Measurements from ENCODE around the gene PDE3A. TPM values are rescaled to one million over a fixed set of nuclear protein-coding genes. Genes with fewer than 3 reads are reported as not detected.
"Not testable (repeated sequence)": the region's sequence is repeated elsewhere in the genome, so short reads cannot be mapped to it uniquely, and the experiment has no call there.

The PDE3A gene
- total RNA-seq, 1 donor from 2014 or later, result 0.29 TPM

DNA sequence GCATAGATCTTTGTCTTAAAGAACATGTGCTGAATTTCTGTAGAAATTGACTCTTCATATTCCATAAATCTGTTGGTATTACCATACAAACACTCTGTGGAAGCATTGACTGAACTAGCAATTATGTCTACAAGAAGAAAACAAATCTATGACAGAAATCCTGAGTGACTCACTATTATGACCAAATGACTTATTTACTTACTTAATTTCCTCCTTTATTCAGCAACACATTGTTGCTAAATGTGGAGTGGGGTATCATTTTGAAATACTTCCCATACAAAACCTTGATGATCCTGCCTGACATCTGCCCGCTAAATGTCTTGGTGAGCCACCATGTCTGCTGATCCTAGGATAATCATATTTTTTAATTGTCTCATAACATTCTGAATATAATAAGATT is 227.7 kb downstream of the PDE3A start:
- DNase-seq (ENCODE audit: low read depth), result no peak

DNA sequence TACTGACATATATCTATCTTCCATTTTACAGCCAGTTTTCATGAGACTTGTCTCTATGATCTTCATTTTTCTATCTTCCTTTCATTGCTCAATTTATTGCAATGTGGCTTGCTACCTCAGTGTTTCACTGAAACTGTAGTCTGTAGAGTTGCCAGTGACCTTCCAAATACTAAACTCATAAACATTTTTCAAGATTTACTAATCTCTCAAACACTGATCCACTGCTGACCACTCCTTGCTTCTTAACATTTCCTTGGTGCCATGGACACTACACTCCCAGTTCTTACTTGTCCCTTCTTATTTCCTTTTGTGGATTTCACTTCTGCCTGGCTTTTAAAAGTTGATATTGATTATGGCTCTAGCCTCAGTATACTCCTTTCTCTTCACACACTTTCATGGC is 231.4 kb downstream of the PDE3A start:
- no peak for DNase-seq (ENCODE audit: low read depth)

DNA sequence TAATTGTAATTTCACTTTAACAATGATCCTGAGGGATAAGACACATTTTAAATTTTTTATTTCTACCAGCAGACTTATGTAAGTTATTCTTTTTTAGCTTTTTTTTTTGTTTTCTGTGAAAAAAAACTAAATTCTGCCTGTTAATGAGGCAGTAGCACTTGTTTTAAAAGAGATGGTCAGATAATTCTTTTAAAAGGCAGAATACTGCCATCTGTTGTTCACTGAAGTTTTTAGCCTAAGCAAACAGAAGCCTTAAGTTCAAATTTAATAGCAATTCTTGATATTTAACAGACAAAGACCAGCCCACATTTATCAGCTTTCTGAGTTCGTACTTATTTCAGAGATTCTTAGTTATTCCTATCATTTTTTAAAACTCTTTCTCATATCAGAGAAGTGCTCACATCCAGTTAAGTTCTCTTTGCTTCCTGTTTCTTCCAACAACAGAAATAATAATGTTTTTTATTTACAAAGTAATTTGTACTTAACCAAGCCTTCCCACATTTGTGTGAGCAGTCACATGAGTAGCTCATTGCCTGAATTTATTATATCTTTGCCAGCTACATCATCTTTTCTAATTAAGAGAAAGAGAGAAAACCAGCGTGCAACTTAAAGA is 233.4 kb downstream of the PDE3A start:
- peak; percentile 13 for DNase-seq (ENCODE audit: low read depth)

DNA sequence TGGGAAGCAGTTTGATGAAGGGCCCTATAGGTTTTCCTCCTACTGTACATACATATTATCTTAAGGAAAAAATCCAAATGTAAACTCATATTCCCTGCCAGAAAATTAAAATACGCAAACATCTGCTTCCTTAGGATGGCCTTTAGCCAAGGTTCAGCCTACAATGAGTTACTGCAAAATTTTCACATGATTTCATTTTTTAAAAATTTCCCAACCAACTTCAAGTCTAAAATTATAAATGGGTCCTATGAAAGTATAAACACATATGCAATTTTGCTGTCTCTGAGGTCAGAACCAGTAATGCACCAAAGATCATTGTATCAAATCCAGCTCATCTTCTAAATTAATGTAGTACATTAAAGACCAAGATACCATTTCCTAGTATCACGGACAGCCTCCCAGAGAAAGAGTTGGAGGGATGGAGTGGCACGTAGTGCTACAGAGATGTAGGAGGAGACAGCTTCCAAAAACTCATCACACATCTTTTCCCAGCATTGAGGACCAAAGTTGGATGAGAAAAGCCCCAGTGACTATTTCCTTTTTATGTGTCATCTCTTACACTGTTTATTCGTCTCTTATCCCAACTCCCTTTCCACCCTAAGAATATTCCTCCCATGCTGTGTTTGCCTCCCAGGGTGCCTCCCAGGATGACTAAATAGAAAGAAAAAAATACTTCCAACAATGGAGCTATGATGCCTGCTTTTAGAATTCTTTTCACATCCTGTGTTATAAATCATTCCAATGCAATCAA is 234.5 kb downstream of the PDE3A start:
- no peak for DNase-seq (ENCODE audit: low read depth)

DNA sequence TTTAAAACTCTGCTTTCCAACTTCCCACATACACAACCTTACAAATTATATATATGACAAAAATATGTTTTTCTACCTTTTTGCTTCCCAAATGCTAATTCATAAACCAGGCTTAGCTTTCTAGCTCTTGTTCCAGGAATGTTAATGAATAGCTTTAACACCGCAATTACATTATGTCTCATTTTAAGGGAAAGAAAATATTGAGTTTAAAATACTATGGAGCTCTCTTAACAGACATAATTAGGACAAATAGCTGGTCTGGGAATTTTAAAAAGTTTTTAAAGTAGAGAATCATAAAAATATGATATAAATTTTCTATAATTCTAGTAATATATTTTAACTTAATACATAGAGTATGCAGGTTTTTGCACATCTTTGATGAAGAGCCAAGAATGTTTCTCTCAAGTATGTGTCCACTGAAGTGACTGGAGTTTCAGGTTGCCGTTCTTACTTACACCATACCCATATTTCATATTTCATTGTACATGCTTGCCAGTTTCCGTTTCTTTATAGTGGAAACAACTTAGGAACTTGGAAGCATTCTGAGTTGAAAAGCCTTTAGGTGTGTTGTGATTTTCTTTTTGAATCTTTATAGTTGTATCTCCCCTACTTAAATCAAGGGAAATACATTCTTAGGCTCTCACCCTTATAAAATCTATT is 236.2 kb downstream of the PDE3A start:
- no peak for DNase-seq (ENCODE audit: low read depth)

- DNase-seq (ENCODE audit: low read depth), result not testable (repeated sequence)
These were observed 246.7 kb downstream of the PDE3A start for GRCh38 chr12:20615020-20615419.

- DNase-seq (ENCODE audit: low read depth), result no peak
These were observed 247.8 kb downstream of the PDE3A start for GRCh38 chr12:20616093-20616492.

DNA sequence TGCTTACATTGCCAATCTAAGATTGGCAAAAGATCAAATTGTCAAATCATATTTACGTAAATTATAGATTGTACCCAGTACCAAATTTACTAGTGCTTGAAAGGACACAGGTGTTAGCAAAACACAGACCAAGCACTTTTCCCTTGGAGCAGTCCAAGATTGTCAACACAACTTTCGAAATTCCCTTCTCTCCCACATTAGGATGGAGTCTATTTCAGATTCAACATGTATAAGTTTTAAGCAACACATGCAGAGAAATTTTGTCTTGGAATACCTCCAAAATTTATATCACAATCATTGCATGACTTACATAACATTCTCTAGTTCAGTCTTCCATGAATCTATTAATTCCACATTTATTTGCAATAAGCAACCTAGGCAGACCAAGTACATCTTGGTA is 251.9 kb downstream of the PDE3A start:
- no peak for DNase-seq (ENCODE audit: low read depth)

- peak; percentile 5 for DNase-seq (ENCODE audit: low read depth)
These were observed 256.4 kb downstream of the PDE3A start for GRCh38 chr12:20624718-20625117.

DNA sequence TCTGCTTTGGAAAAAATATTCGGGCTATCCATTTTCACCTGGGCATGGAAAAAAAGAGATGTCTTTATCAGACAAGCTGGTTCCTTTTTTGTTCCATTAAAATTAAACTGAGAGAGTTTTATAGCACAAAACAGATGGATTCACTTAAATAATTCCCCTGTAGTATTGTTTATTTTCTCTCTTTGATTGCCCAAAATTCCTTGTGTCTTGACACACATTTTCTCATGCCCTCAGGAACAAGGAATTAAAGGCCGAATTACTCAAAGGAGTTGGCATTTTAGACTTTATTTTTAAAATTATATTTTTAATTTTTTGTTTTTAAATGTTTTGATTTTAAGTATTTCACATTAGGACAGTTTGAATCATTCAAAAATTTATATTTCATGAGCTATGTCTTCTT is 257.2 kb downstream of the PDE3A start:
- DNase-seq (ENCODE audit: low read depth), result no peak

GRCh38 chr12:20627001-20627588 is 258.8 kb downstream of the PDE3A start:
- no peak for DNase-seq (ENCODE audit: low read depth)

GRCh38 chr12:20628226-20628787 is 260.0 kb downstream of the PDE3A start:
- no peak for DNase-seq (ENCODE audit: low read depth)

- DNase-seq (ENCODE audit: low read depth), result no peak
These were observed 260.7 kb downstream of the PDE3A start for GRCh38 chr12:20628999-20629398.

GRCh38 chr12:20629414-20630156 is 261.2 kb downstream of the PDE3A start:
- peak; percentile 17 for DNase-seq (ENCODE audit: low read depth)

GRCh38 chr12:20631711-20632110 is 263.4 kb downstream of the PDE3A start:
- no peak for DNase-seq (ENCODE audit: low read depth)

DNA sequence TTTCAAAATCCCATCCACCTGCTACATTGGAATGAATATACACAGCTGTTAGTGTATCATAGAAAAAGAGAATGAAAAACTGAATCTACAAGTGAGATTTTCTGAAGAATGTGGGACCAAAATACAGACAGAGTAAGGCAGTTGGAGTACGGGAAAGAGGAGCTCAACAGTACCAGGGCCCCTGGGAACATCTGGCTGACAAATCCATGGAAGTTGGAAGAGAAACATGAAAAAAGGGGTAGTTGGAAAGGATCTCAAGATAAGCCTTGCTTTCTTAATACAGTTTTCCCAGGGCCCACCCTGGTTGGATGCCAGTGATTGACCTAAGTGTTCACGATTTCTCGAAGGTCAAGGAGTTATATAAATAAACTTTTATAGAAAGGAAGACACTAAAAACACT is 272.8 kb downstream of the PDE3A start:
- DNase-seq (ENCODE audit: low read depth), result no peak

- no peak for DNase-seq (ENCODE audit: low read depth)
These were observed 275.5 kb downstream of the PDE3A start for GRCh38 chr12:20643822-20644221.

DNA sequence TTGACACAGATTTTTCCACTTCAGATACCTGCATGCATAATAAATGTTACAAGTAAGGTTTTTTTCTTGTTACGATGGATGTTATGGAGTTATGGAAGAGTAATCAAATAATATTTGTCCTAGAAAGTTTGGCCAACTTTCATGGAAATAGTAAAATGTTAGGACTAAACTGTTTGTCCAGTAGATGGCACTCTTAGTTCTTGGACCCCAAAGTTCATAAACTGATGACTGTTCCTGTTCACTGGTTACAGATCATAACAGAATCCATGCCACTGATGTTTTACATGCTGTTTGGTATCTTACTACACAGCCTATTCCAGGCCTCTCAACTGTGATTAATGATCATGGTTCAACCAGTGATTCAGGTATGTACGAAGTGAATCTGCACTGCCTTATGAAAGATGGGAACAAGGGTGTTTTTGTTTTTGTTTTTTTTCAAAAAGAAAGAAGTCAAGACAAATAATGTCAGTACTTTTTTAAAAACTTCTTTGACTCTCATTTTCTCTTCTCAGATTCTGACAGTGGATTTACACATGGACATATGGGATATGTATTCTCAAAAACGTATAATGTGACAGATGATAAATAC is 278.0 kb downstream of the PDE3A start:
- DNase-seq (ENCODE audit: low read depth), result peak; percentile 36

DNA sequence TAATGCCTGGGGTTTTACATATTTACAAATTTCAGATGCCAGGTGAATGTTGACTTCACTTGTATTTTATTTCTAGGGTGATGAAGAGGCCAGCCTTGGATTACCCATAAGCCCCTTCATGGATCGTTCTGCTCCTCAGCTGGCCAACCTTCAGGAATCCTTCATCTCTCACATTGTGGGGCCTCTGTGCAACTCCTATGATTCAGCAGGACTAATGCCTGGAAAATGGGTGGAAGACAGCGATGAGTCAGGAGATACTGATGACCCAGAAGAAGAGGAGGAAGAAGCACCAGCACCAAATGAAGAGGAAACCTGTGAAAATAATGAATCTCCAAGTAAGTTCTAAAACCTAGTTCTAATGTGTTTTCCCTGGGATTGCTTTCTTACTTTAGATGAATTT is 285.5 kb downstream of the PDE3A start:
- DNase-seq (ENCODE audit: low read depth), result no peak

- no peak for DNase-seq (ENCODE audit: low read depth)
These were observed 288.3 kb downstream of the PDE3A start for GRCh38 chr12:20656600-20656999.

DNA sequence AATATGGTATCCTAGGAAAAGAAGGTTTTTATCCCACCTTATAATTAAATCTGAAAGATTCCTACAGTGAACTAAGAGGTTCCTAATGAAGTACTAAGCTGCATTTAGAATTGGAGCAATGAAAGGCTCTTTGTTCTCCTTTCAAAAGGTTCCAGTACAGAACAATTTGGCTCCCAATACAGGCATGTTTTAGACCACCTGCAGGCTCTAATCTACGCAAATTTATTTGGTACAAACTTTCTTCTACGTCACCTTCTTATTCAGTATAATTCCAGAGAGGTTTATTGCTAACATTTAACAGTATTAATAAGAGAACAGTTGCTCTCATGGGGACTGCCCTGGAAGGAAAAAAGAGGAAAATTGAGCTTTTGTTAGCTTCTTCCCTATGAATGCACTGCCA is 289.2 kb downstream of the PDE3A start:
- no peak for DNase-seq (ENCODE audit: low read depth)

Measured in myocyte (in vitro differentiated cells).